GM12875 (cell line): ENCODE measurements around the gene C4A.
"Not testable (repeated sequence)": the region's sequence is repeated elsewhere in the genome, so short reads cannot be mapped to it uniquely, and the experiment has no call there.

Experiments
- H3K4me3 ChIP-seq: one replicate; pipeline ENCODE4 v1.5.1; 2011; ENCODE audit warnings: low read depth, low read length, control low read depth
- TF ChIP-seq, protein P1 (sequence below): IDR thresholded peaks from 2 replicates; pipeline ENCODE4 v1.5.1; 2011; ENCODE audit warnings: low read depth, mild to moderate bottlenecking, control low read depth, inconsistent platforms, low read length, moderate library complexity, borderline replicate concordance; ENCODE audit not compliant: insufficient read depth

Gene C4A

DNA sequence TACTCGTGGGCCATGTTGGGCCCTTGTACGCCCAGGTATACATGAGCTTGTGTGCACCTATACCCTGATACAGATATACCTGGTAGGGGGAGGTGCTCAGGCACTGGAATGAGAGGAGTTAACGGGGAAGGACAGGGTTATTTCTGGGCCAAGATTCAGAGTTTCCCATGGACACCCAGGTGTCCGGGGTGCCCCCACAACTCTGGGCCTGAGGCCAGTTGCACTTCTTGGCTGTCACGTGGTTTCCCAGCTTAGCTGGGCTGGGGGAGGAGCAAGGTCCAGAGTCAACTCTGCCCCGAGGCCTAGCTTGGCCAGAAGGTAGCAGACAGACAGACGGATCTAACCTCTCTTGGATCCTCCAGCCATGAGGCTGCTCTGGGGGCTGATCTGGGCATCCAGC lies at the start of gene C4A:
C4A (plus strand) TSS at position 314 of the 400 bp plus-strand sequence; CDS start at position 365, 51 bp downstream.
- H3K4me3 ChIP-seq, result not testable (repeated sequence)

DNA sequence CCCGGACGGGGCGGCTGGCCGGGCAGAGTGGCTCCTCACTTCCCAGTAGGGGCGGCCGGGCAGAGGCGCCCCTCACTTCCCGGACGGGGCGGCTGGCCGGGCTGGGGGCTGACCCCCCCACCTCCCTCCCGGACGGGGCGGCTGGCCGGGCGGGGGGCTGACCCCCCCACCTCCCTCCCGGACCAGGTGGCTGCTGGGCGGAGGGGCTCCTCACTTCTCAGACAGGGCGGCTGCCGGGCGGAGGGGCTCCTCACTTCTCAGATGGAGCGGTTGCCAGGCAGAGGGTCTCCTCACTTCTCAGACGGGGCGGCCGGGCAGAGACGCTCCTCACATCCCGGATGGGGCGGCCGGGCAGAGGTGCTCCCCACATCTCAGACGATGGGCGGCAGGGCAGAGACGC lies 49.7 kb upstream of the C4A start:
- H3K4me3 ChIP-seq, result not testable (repeated sequence)

DNA sequence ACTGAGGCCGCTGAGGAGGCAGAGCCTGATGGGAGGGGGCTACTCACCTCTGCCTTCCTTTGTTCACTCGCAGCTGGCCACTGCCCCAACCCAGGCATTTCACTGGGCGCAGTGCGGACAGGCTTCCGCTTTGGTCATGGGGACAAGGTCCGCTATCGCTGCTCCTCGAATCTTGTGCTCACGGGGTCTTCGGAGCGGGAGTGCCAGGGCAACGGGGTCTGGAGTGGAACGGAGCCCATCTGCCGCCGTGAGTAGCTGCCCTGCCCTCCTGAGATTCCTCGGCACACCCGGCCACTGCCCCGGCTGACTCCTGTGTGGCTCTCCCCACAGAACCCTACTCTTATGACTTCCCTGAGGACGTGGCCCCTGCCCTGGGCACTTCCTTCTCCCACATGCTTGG lies 48.3 kb upstream of the C4A start:
- no peak overlapping the region for H3K4me3 ChIP-seq
- TF ChIP-seq, protein P1, sequence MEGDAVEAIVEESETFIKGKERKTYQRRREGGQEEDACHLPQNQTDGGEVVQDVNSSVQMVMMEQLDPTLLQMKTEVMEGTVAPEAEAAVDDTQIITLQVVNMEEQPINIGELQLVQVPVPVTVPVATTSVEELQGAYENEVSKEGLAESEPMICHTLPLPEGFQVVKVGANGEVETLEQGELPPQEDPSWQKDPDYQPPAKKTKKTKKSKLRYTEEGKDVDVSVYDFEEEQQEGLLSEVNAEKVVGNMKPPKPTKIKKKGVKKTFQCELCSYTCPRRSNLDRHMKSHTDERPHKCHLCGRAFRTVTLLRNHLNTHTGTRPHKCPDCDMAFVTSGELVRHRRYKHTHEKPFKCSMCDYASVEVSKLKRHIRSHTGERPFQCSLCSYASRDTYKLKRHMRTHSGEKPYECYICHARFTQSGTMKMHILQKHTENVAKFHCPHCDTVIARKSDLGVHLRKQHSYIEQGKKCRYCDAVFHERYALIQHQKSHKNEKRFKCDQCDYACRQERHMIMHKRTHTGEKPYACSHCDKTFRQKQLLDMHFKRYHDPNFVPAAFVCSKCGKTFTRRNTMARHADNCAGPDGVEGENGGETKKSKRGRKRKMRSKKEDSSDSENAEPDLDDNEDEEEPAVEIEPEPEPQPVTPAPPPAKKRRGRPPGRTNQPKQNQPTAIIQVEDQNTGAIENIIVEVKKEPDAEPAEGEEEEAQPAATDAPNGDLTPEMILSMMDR, result no peak

DNA sequence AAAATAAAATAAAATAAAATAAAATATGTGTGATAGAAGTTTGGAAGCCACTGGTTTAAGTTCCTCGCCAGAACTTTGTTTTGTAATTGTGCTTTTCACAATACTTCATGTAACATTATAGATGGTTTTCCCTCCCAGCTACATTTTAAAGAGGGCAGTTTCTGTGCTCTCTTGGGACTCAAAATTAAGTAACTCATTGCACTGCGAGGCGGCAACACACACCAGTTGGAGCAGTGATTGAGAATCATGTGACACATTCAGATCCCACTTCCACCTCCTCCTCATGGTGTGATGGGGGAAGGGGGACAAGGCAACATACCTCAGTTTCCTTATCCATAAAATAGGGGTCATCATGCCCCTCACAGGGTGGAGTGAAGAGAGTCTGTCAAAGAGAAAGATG lies 46.8 kb upstream of the C4A start:
- TF ChIP-seq, protein P1, result no peak
- no peak overlapping the region for H3K4me3 ChIP-seq

DNA sequence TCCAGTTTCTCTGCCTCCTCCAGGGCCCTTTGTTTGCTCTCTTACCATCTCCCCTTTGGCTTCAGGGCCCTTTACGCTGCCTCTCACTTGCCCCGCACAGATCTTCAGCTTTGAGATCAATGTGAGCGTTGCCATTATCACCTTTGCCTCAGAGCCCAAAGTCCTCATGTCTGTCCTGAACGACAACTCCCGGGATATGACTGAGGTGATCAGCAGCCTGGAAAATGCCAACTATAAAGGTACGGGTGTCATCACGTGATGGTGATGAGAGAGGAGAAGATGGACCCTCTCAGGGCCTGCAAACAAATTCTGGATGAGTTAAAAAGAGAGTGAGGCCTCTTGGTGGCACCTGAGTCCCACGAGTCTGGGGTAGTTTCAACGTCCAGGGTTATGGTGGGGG lies 46.0 kb upstream of the C4A start:
- TF ChIP-seq, protein P1, result no peak
- H3K4me3 ChIP-seq, result no peak overlapping the region

DNA sequence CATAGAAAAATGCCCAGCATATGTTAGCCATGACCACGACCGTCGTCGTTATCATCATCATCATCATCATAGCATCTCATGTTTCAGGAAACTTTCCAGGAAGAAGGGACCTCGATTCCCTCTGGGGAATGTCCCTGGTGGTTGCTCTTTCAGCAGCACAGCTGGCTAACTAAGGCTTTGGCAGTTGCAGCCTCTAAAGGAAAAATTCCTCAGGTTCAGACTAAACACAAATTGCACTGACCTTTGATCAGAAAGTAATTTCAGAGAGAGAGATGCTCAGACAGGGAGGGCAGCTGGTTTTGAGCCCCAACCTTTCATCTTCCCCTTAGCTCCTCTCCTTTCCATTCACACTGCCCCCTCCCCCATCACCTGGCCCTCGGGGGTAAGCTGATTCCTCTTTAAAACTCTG lies 41.6 kb upstream of the C4A start:
- TF ChIP-seq, protein P1, result no peak
- no peak overlapping the region for H3K4me3 ChIP-seq

DNA sequence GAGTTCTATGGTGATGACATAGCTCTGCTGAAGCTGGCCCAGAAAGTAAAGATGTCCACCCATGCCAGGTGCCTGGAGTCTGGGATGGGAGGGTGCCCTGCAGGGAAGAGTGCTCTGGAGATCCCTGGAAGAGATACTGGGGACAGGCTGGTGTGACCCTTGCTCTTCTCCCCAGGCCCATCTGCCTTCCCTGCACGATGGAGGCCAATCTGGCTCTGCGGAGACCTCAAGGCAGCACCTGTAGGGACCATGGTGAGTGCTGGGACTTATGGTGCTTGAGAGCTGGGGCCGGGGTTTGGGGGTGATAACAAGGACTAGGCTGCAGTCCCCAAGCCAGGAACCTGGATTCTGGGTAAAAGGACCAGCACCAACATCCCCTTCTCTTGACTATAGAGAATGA lies 38.1 kb upstream of the C4A start:
- TF ChIP-seq, protein P1, result no peak
- H3K4me3 ChIP-seq, result no peak overlapping the region

DNA sequence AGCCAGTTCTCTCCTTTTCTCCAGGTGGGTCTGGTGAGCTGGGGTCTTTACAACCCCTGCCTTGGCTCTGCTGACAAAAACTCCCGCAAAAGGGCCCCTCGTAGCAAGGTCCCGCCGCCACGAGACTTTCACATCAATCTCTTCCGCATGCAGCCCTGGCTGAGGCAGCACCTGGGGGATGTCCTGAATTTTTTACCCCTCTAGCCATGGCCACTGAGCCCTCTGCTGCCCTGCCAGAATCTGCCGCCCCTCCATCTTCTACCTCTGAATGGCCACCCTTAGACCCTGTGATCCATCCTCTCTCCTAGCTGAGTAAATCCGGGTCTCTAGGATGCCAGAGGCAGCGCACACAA lies 36.7 kb upstream of the C4A start:
- no peak overlapping the region for H3K4me3 ChIP-seq

More for the DNA sequence above, 36.7 kb upstream of the C4A start:
- TF ChIP-seq, protein P1, result no peak
